GM21447 (cell line): Measurements from ENCODE around the gene DMAC2L.
"Not testable (repeated sequence)": the region's sequence is repeated elsewhere in the genome, so short reads cannot be mapped to it uniquely, and the experiment has no call there.

Source experiments
- ATAC-seq: cut with Tn5 transposase; IDR thresholded peaks from one replicate; pipeline ENCODE4 v1.9.1; 2021; ENCODE audit not compliant: unreplicated experiment

Gene DMAC2L

GRCh38 chr14:50354527-50354926 is 42.4 kb downstream of the DMAC2L start:
- ATAC-seq: no peak

- ATAC-seq: no peak
Observed at GRCh38 chr14:50355692-50356091, 43.6 kb downstream of the DMAC2L start.

- not testable (repeated sequence) for ATAC-seq
Observed at GRCh38 chr14:50356283-50356682, 44.2 kb downstream of the DMAC2L start.

- no peak for ATAC-seq
Observed at GRCh38 chr14:50357124-50357523, 45.0 kb downstream of the DMAC2L start.

- ATAC-seq: no peak
Observed at GRCh38 chr14:50357753-50358395, 45.8 kb downstream of the DMAC2L start.

GRCh38 chr14:50359631-50360030 is 47.5 kb downstream of the DMAC2L start:
- no peak for ATAC-seq

- no peak for ATAC-seq
Observed at GRCh38 chr14:50360093-50360492, 48.0 kb downstream of the DMAC2L start.

- ATAC-seq: no peak
Observed at GRCh38 chr14:50360851-50361250, 48.7 kb downstream of the DMAC2L start.

- not testable (repeated sequence) for ATAC-seq
Observed at GRCh38 chr14:50361473-50362403, 49.6 kb downstream of the DMAC2L start.

GRCh38 chr14:50362764-50363713 is 50.9 kb downstream of the DMAC2L start:
- peak; percentile 35 for ATAC-seq

GRCh38 chr14:50363714-50364111 is 51.6 kb downstream of the DMAC2L start:
- ATAC-seq: peak; percentile 99

- no peak for ATAC-seq
Observed at GRCh38 chr14:50364792-50365191, 52.7 kb downstream of the DMAC2L start.

- ATAC-seq: not testable (repeated sequence)
Observed at GRCh38 chr14:50365572-50365971, 53.4 kb downstream of the DMAC2L start.

- ATAC-seq: no peak
Observed at GRCh38 chr14:50366115-50366514, 54.0 kb downstream of the DMAC2L start.

- ATAC-seq: no peak
Observed at GRCh38 chr14:50366589-50366988, 54.5 kb downstream of the DMAC2L start.

- ATAC-seq: no peak
Observed at GRCh38 chr14:50371546-50371945, 59.4 kb downstream of the DMAC2L start.

GRCh38 chr14:50373959-50374358 is 61.8 kb downstream of the DMAC2L start:
- no peak for ATAC-seq

- ATAC-seq: no peak
Observed at GRCh38 chr14:50375760-50376159, 63.6 kb downstream of the DMAC2L start.
